HG02623 (cell line): Measurements from ENCODE around the gene CCT8L2.
"Not testable (repeated sequence)": the region's sequence is repeated elsewhere in the genome, so short reads cannot be mapped to it uniquely, and the experiment has no call there.

Experiments used
- ATAC-seq: cut with Tn5 transposase; IDR thresholded peaks from one replicate; pipeline ENCODE4 v1.9.1; 2021; ENCODE audit warnings: moderate library complexity; ENCODE audit not compliant: unreplicated experiment

The CCT8L2 gene

DNA sequence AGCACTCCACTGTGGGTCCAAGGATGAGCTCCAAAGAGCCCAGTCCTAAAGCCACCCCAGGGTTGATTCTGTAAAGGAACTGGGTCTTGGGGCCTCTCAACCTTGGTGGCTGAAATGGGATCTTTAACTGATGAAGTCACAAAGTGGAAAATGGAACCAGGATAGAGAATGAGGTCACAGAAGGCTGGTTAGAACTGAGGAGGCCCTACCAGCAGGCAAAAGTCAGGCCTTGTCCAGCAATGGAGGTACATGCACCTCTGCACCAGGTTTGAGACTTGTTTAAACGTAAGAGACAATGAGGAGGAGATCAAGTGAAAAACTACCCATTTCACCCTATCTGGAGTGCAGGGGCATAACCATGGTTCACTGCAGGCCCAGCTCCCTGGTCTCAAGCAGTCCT lies at the start of gene CCT8L2:
TSS of gene CCT8L2 (minus strand) at position 101 of the 400 bp plus-strand sequence. CDS start 260 bp downstream, outside the sequence.
- ATAC-seq, result not testable (repeated sequence)

- ATAC-seq, result not testable (repeated sequence)
Observed at GRCh38 chr22:16635442-16635841, 42.8 kb upstream of the CCT8L2 start.

DNA sequence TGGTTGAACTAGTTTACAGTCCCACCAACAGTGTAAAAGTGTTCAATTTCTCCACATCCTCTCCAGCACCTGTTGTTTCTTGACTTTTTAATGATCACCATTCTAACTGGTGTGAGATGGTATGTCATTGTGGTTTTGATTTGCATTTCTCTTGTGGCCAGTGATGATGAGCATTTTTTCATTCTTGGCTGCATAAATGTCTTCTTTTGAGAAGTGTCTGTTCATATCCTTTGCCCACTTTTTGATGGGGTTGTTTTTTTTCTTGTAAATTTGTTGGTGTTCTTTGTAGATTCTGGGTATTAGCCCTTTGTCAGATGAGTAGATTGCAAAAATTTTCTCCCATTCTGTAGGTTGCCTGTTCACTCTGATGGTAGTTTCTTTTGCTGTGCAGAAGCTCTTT lies 41.5 kb upstream of the CCT8L2 start:
- not testable (repeated sequence) for ATAC-seq

- ATAC-seq, result not testable (repeated sequence)
Observed at GRCh38 chr22:16628476-16628875, 35.9 kb upstream of the CCT8L2 start.

GRCh38 chr22:16625018-16625417 lies 32.4 kb upstream of the CCT8L2 start:
- not testable (repeated sequence) for ATAC-seq

GRCh38 chr22:16623595-16623994 lies 31.0 kb upstream of the CCT8L2 start:
- not testable (repeated sequence) for ATAC-seq

DNA sequence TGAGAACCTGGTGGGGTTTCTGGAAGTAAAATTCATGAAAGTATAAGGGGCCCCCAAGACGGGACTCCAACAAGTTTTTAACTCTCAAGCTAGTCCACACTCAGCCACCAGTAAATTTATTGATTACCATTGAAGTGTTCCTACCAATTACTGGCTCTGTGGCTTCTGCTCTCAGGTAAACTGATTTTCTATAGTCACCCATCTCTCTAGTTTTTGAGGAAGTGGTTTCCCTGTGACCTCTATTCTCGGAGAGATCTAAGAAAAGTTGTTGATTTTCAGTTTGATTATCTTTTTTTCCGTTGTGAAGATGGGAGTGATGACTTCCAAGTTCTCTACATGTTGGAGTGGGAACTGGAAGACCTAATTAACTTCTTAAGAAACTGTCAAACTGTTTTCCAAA lies 24.9 kb upstream of the CCT8L2 start:
- not testable (repeated sequence) for ATAC-seq

- not testable (repeated sequence) for ATAC-seq
Observed at GRCh38 chr22:16616390-16616938, 23.9 kb upstream of the CCT8L2 start.

DNA sequence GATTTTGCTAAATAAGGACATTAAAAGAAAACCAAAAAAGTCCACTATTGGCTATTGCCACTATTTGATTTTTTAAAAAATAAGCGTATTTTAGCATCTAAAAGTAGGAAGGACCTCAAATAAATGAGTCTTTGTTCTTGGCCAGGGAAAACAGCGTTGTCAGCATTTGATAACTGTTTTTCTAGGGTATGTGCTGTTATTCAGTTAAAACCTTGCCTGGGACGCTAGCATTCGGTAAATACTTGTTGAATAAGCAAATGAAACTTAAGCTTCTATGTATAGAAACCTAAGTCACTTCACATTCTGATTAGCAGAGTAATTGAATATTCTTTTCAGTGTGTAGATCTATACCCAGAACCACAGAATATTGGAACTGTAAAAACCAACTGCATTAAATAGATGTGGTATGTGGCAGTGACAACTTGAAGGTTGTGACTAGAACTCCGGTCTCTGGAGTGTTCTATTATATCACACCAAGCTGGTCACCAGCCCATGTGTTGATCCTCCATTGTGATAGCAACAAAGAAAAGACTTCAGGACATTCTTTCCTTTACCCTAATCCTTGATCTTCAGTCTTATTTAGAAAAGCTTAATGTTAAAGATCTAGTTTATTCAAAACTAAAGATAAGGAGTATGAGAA lies 23.1 kb upstream of the CCT8L2 start:
- ATAC-seq, result not testable (repeated sequence)

- ATAC-seq, result no peak
Observed at GRCh38 chr22:16609548-16610261, 17.1 kb upstream of the CCT8L2 start.

DNA sequence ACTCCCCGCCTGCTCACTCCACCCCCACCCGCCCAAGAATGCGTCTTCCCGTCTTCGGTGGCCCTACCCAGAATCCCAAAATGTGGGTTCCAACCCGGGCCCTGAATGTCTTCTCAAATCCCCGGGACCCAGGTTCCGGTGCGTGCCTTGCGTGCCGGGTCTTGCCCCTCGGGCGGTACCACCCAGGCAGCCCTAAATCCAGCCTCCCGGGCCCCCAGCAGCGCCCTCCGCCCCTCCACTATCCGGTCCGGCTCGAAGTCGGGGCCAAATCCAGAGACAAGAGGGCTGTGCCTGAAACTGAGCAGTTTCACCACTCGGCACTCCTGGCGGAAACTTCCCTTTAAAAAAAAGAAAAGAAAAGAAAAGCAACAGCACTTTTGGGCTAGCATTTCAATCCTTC lies 16.3 kb upstream of the CCT8L2 start:
- no peak for ATAC-seq

GRCh38 chr22:16604257-16604998 lies 11.8 kb upstream of the CCT8L2 start:
- ATAC-seq, result not testable (repeated sequence)

DNA sequence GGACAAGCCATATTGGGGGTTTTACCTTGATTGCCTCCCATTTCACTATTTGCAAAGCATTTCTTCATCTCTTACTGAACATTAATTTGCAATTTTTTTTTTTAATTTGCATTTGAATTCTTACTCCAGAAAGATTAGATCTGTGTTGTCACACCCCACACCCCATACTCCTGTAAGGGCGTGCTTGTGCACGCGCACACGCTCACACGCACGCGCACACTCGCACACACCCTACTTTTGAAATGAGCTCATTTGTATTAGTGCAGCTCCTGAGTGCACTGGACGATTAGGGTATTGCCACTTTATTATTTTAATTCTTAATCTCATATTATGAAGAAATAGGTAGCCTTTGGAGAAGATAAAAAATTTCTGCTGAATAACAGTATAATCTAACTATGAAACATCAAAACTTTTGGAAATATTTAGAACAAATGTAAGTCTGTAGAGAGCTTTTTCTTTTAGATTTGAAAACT lies 11.2 kb upstream of the CCT8L2 start:
- not testable (repeated sequence) for ATAC-seq

- ATAC-seq, result no peak
Observed at GRCh38 chr22:16603448-16603768, 10.8 kb upstream of the CCT8L2 start.

DNA sequence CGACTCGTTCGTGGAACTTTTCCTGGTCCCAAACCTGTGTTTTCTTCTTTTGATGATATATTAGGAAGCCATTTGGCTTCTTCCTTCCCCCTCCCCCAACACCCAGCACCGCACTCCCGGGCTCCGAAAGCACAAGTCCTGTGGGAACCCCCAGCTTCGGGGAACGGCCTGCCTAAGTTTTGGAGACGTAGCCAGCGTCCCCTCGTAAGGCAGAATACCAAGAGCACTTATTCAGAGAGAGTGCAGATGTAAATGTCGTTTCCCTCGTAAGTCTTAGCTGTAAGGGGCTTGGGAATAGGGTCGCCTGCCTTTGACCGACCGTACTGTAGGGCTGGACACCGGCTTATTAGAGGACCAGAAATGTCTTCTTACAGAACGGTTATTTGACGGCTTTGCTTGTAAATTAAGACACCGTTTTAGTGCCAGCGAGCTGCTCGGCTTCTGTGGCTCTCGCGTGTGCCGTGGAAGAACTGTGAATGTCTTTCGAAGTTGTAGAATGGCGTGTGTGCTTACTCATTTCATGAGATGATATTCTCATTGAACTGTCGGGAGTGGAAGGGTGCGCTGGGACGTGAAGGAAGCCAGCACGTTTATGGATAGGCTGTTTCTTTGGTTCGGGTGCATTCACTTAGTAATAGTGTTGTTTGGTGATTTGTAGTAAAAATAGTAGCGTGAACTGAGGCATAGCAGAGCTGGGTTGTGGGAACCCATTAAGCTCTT lies 10.3 kb upstream of the CCT8L2 start:
- not testable (repeated sequence) for ATAC-seq

GRCh38 chr22:16602224-16602727 lies 9.7 kb upstream of the CCT8L2 start:
- not testable (repeated sequence) for ATAC-seq

DNA sequence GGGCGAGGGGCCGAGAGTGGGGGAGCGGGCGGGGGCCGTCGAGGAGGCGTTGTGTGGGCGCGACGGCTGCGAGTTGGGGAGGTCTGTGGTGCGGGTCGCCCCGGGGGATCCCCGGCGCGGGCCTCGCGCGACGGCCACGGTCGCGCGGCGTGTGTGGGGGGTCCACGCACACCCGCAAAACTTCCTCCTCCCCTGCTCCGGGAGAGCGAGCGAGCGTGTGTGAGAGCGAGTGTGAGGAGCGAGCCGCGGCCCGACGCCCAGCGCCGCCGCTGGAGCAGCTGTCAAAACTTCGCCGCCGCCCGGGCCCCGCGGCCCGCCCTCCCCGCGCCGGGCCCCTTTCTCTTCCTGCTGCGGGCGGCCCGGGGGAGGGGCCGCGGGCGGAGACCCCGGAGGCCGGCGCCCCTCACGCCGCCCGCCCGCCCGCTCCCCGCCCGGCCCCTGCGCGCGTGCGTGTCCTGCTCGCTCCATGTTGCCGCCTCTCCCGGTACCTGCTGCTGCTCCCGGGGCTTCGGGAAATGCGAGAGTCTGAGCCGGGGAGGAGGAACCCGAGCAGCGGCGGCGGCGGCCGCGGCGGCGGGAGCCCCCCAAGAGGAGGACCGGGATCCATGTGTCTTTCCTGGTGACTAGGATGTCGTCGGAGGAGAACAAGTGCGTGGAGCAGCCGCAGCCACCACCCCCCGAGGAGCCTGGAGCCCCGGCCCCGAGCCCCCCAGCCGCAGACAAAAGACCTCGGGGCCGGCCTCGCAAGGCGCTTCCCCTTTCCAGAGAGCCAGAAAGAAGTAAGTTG lies 9.0 kb upstream of the CCT8L2 start:
- no peak for ATAC-seq

GRCh38 chr22:16600644-16601436 lies 8.2 kb upstream of the CCT8L2 start:
- not testable (repeated sequence) for ATAC-seq

DNA sequence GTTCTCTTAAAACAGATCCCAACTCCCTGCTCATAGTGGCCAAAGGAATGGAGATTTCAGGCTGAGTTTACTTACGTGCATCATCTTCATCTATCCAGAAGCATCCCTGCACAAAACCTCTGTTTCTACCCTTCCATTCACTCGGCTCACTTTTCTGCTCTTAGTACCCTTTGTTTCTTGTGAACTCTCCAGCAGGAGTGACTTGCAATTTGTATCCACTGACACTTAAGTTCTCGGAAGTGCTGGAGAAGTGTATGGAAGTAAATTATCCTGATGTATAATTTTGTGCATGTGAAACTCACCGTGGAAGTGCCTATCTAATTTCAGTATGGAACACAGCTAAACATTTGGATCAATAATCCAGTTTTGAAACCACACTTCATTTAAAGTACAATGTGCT lies 7.0 kb upstream of the CCT8L2 start:
- ATAC-seq, result not testable (repeated sequence)
